Endothelial cell of umbilical vein (primary cell): Measurements from ENCODE around the gene CDH23. TPM values are rescaled to one million over a fixed set of nuclear protein-coding genes. Genes with fewer than 3 reads are reported as not detected.

Experiments used
- BruUV-seq: library from RNA; stranded (reverse); fragments of 400-500 nt; replicated peaks from 2 replicates; lab custom pipeline; 2021; lab: Mats Ljungman, UMichigan
- CTCF ChIA-PET: fragments of 300-600, 350-600 bp; sonication (Branson Sonifier 250); formaldehyde crosslinking; loops from one replicate; lab custom pipeline; 2021; ENCODE audit warnings: antibody characterized with exemption, inconsistent platforms; lab: Charles Lee
- POLR2A ChIA-PET: fragments of 300-600, 350-600 bp; sonication (Branson Sonifier 250); formaldehyde crosslinking; loops from one replicate; lab custom pipeline; 2021; ENCODE audit warnings: antibody characterized with exemption, inconsistent platforms; lab: Charles Lee
- DNase-seq: peaks from one replicate; pipeline ENCODE4 v3.0.0-alpha.2; 2011; ENCODE audit warnings: low read depth, low spot score
- FAIRE-seq: peaks from 2 replicates; lab custom pipeline; 2011; peaks lifted over from hg19 to GRCh38; lab: Jason Lieb, UNC
- H2AFZ ChIP-seq: 2 replicates; pipeline ENCODE4 v1.6.0; 2012; ENCODE audit warnings: low read depth, low read length, control low read depth, inconsistent platforms
- H3K27ac ChIP-seq: 2 replicates; pipeline ENCODE4 v1.5.1; 2011; ENCODE audit warnings: low read depth, mild to moderate bottlenecking, control low read depth, low read length, moderate library complexity; ENCODE audit not compliant: insufficient read depth
- H3K27me3 ChIP-seq, 2 experiments: 2 replicates each; pipeline versions ENCODE4 v1.6.0 to v1.6.1; 2011; ENCODE audit warnings: low read length in 2 of 2, mixed read lengths in 1 of 2; ENCODE audit not compliant: control insufficient read depth in 2 of 2, insufficient read depth in 2 of 2
- H3K36me3 ChIP-seq, 2 experiments: 2 replicates in 1 of 2; 3 replicates in 1 of 2; pipeline ENCODE4 v1.5.1; 2011; ENCODE audit warnings: low read length in 2 of 2, mild to moderate bottlenecking in 1 of 2, moderate library complexity in 1 of 2; ENCODE audit not compliant: control insufficient read depth in 2 of 2, insufficient read depth in 2 of 2; ENCODE audit errors: extremely low read depth in 1 of 2
- H3K4me1 ChIP-seq: 3 replicates; pipeline ENCODE4 v1.5.1; 2011; ENCODE audit warnings: mild to moderate bottlenecking, low read length; ENCODE audit not compliant: control insufficient read depth, insufficient read depth; ENCODE audit errors: extremely low read depth
- H3K4me2 ChIP-seq: 2 replicates; pipeline ENCODE4 v1.6.1; 2011; ENCODE audit warnings: low read length, control low read depth, mixed read lengths; ENCODE audit not compliant: insufficient read depth
- H3K4me3 ChIP-seq, 3 experiments: fragments of 200-600 bp in 1 of 3; sonication (generic), shearing (Covaris generic) in 1 of 3; replicated peaks in 1 of 3; 2 replicates each; pipeline ENCODE4 v1.5.1; 2011 to 2016; ENCODE audit warnings: control low read depth in 3 of 3, low read length in 3 of 3, mild to moderate bottlenecking in 2 of 3, inconsistent platforms in 1 of 3, low read depth in 1 of 3, moderate library complexity in 1 of 3; ENCODE audit not compliant: insufficient read depth in 1 of 3
- H3K79me2 ChIP-seq: 2 replicates; pipeline ENCODE4 v1.6.0; 2012; ENCODE audit warnings: low read length, inconsistent platforms; ENCODE audit not compliant: control insufficient read depth, insufficient read depth
- H3K9ac ChIP-seq: replicated peaks from 2 replicates; pipeline ENCODE3; 2011; ENCODE audit warnings: low read length, control low read depth; ENCODE audit not compliant: insufficient read depth; ENCODE audit errors: extremely low read depth
- H3K9me1 ChIP-seq: replicated peaks from 3 replicates; pipeline ENCODE4 v1.6.0; 2011; ENCODE audit warnings: mild to moderate bottlenecking, low read length; ENCODE audit not compliant: control insufficient read depth, insufficient read depth; ENCODE audit errors: extremely low read depth
- H3K9me3 ChIP-seq: replicated peaks from 2 replicates; pipeline ENCODE4 v1.5.1; 2012; ENCODE audit warnings: low read length, inconsistent platforms; ENCODE audit not compliant: control insufficient read depth, insufficient read depth
- H4K20me1 ChIP-seq: replicated peaks from 2 replicates; pipeline ENCODE3; 2011; ENCODE audit warnings: mild to moderate bottlenecking, low read length; ENCODE audit not compliant: control insufficient read depth, insufficient read depth; ENCODE audit errors: extremely low read depth
- CTCF ChIP-seq, 2 donors: IDR thresholded peaks; 1 replicate in 1 of 2; 2 replicates in 1 of 2; pipeline ENCODE4 v1.5.1; 2011; ENCODE audit warnings: low read length in 2 of 2, mild to moderate bottlenecking in 2 of 2, moderate library complexity in 2 of 2, control low read depth in 1 of 2, inconsistent platforms in 1 of 2, low read depth in 1 of 2; ENCODE audit not compliant: insufficient read depth in 1 of 2; ENCODE audit errors: extremely low read depth in 1 of 2
- EZH2 ChIP-seq: IDR thresholded peaks from 2 replicates; pipeline ENCODE4 v1.6.1; 2012; ENCODE audit warnings: borderline replicate concordance, low read depth, mild to moderate bottlenecking, moderate library complexity, low read length, inconsistent platforms; ENCODE audit not compliant: severe bottlenecking
- FOS ChIP-seq: IDR thresholded peaks from 2 replicates; pipeline ENCODE4 v1.6.1; 2011; ENCODE audit warnings: mild to moderate bottlenecking, low read length, moderate library complexity, borderline replicate concordance; ENCODE audit not compliant: insufficient read depth
- GATA2 ChIP-seq: IDR thresholded peaks from 2 replicates; pipeline ENCODE4 v1.7.0; 2011; ENCODE audit warnings: low read depth, mild to moderate bottlenecking, moderate library complexity, mixed read lengths, low read length; ENCODE audit not compliant: insufficient read length, insufficient read depth
- JUN ChIP-seq: IDR thresholded peaks from 2 replicates; pipeline ENCODE4 v1.6.1; 2011; ENCODE audit warnings: borderline replicate concordance, low read depth; ENCODE audit not compliant: insufficient read length, insufficient read depth
- MAX ChIP-seq: IDR thresholded peaks from 2 replicates; pipeline ENCODE4 v1.6.1; 2011; ENCODE audit not compliant: insufficient read depth, insufficient read length
- MYC ChIP-seq: IDR thresholded peaks from one replicate; pipeline ENCODE4 v1.6.1; 2011; ENCODE audit warnings: mild to moderate bottlenecking, low read depth, low read length
- POLR2A ChIP-seq: IDR thresholded peaks from 2 replicates; pipeline ENCODE4 v1.6.1; 2012; ENCODE audit warnings: low read depth, mild to moderate bottlenecking, control low read depth, low read length
- POLR2AphosphoS5 ChIP-seq: IDR thresholded peaks from 2 replicates; pipeline ENCODE4 v1.6.1; 2012; ENCODE audit warnings: low read depth, mild to moderate bottlenecking, control low read depth, low read length, moderate library complexity; ENCODE audit not compliant: insufficient read depth
- dilution Hi-C: fragments of 300-500 bp; cut with MboI; formaldehyde crosslinking; loops from one replicate; pipeline ENCODE4 v1.15.0; 2019; ENCODE audit warnings: low sequenced_read_pairs; ENCODE audit not compliant: extremely low pct_ligation_motif_present
- intact Hi-C: fragments of 100-400 bp; cut with micrococcal nuclease; formaldehyde crosslinking; loops from one replicate; pipeline ENCODE4 v1.10.0; 2022
- polyA plus RNA-seq, 4 experiments: library from polyadenylated mRNA; depleted of rRNA in 3 of 4; stranded (reverse) in 3 of 4; unstranded in 1 of 4; fragments of >200 nt; gene quantifications; 2 replicates each; pipeline versions ENCODE4 v1.2.1 to v1.2.3, GENCODE V29; 2011 to 2012; ENCODE audit warnings: missing spikeins in 1 of 4
- total RNA-seq: library from RNA; stranded (reverse); gene quantifications from 2 replicates; pipeline ENCODE4 v1.2.3, GENCODE V29; 2021

CDH23 gene
- total and polyA plus RNA-seq, 2 donors (not counting 3 experiments of a cell fraction or from before 2014, with no cell fraction given): not detected

GRCh38 chr10:71449026-71449425 is 52.3 kb downstream of the CDH23 start:
- intact Hi-C loops: no loop called here
- DNase-seq (no peak), FAIRE-seq (no peak)
- H3K9me3 ChIP-seq: no peaks in the 10 kb centered on the region
- ChIA-PET CTCF (interaction anchor here (0.9 to 1.2 kb wide), 3 partner anchors 12 to 138 kb away, joined by 3 read pairs; no protein-coding TSS in a partner anchor), POLR2A (no interaction called here)
- no peaks in the 10 kb centered on the region for H3K9me1 ChIP-seq
- H3K27me3 ChIP-seq: peaks cover 2% of the 10 kb centered on the region in 2 experiments
- no peaks in the 10 kb centered on the region for H4K20me1 ChIP-seq
- H3K9ac ChIP-seq: no peak overlapping the region
- no peak overlapping the region for H3K4me2 ChIP-seq
- H3K4me1 ChIP-seq: no peaks in the 10 kb centered on the region
- H2AFZ ChIP-seq: no peak overlapping the region
- dilution Hi-C loops: no loop called here
- no peak overlapping the region for H3K27ac ChIP-seq
- no TSS peak for BruUV-seq
- no peaks in the 10 kb centered on the region for H3K36me3 ChIP-seq
- TF ChIP-seq JUN (no peak), POLR2AphosphoS5 (no peak), MAX (no peak)
- H3K79me2 ChIP-seq: no peaks in the 10 kb centered on the region
- no peak overlapping the region for H3K4me3 ChIP-seq

- H4K20me1 ChIP-seq: no peaks in the 10 kb centered on the region
- BruUV-seq: no TSS peak
- H3K4me1 ChIP-seq: no peaks in the 10 kb centered on the region
- H3K79me2 ChIP-seq: no peaks in the 10 kb centered on the region
- dilution Hi-C loops (no loop called here), intact Hi-C loops (no loop called here)
- H3K36me3 ChIP-seq: no peaks in the 10 kb centered on the region
- no peak overlapping the region for H3K27ac ChIP-seq
- CTCF ChIA-PET: no interaction called here
- H3K9ac ChIP-seq: no peak overlapping the region
- POLR2A ChIA-PET: no interaction called here
- TF ChIP-seq FOS (no peak), POLR2AphosphoS5 (no peak), POLR2A (no peak), CTCF (IDR thresholded peaks at IDR 0.05; ENCODE audit: extremely low read depth in 1 of 2, insufficient read depth in 1 of 2, low read depth in 1 of 2, low read length in 2 of 2) (no peak), EZH2 (no peak), JUN (no peak), MYC (no peak), MAX (no peak), GATA2 (no peak)
- no peaks in the 10 kb centered on the region for H3K9me3 ChIP-seq
- H3K27me3 ChIP-seq: peaks cover 3 to 7% of the 10 kb centered on the region in 2 experiments
- no peak for DNase-seq
- no peak for FAIRE-seq
- no peak overlapping the region for H3K4me2 ChIP-seq
- no peak overlapping the region for H2AFZ ChIP-seq
- no peak overlapping the region for H3K4me3 ChIP-seq
- no peaks in the 10 kb centered on the region for H3K9me1 ChIP-seq
Observed at GRCh38 chr10:71451754-71452153, 55.0 kb downstream of the CDH23 start.
